Caco-2 (cell line): ENCODE results near the gene ASPN. TPM values are rescaled to one million over a fixed set of nuclear protein-coding genes. Genes with fewer than 3 reads are reported as not detected.

Source experiments
- BruUV-seq: library from RNA; stranded (reverse); fragments of 400-500 nt; replicated peaks from 2 replicates; lab custom pipeline; 2021; lab: Mats Ljungman, UMichigan
- CTCF ChIA-PET: fragments of 300-600 bp; sonication (Branson Sonifier 250); formaldehyde crosslinking; loops from one replicate; lab custom pipeline; 2022; ENCODE audit warnings: antibody characterized with exemption; lab: Charles Lee
- POLR2A ChIA-PET: fragments of 300-600 bp; sonication (Branson Sonifier 250); formaldehyde crosslinking; loops from one replicate; lab custom pipeline; 2022; ENCODE audit warnings: antibody characterized with exemption; lab: Charles Lee
- DNase-seq, 2 experiments: peaks; one replicate each; pipeline versions ENCODE4 v3.0.0 to v3.0.0-alpha.2; 2020 to 2022
- H3K27me3 ChIP-seq: replicated peaks from 2 replicates; pipeline ENCODE4 v1.6.0; 2011; ENCODE audit warnings: low read length; ENCODE audit not compliant: control insufficient read depth, insufficient read depth
- H3K36me3 ChIP-seq: 2 replicates; pipeline ENCODE4 v1.5.1; 2011; ENCODE audit warnings: low read length; ENCODE audit not compliant: control insufficient read depth, insufficient read depth
- H3K4me1 ChIP-seq: fragments of 250-450 bp; sonication (Bioruptor Pico); 2 replicates; pipeline ENCODE4 v1.5.1; 2020; ENCODE audit warnings: mild to moderate bottlenecking
- H3K4me3 ChIP-seq: 2 replicates; pipeline ENCODE4 v1.5.1; 2011; ENCODE audit warnings: low read depth, mild to moderate bottlenecking, control low read depth, low read length
- H3K9me3 ChIP-seq: fragments of 250-450 bp; sonication (Bioruptor Pico); 2 replicates; pipeline ENCODE4 v1.5.1; 2020; ENCODE audit warnings: mild to moderate bottlenecking, moderate library complexity
- H3K27ac Mint-ChIP-seq: one replicate; pipeline ENCODE4 v1.8.0; 2022; ENCODE audit warnings: mixed read lengths; ENCODE audit not compliant: unreplicated experiment
- H3K27me3 Mint-ChIP-seq: one replicate; pipeline ENCODE4 v1.8.0; 2022; ENCODE audit warnings: mixed read lengths; ENCODE audit not compliant: insufficient read depth, unreplicated experiment
- H3K36me3 Mint-ChIP-seq: one replicate; pipeline ENCODE4 v1.8.0; 2022; ENCODE audit warnings: mild to moderate bottlenecking, mixed read lengths; ENCODE audit not compliant: insufficient read depth, unreplicated experiment
- H3K4me1 Mint-ChIP-seq: one replicate; pipeline ENCODE4 v1.8.0; 2022; ENCODE audit warnings: low read depth, mixed read lengths; ENCODE audit not compliant: unreplicated experiment
- H3K4me3 Mint-ChIP-seq: one replicate; pipeline ENCODE4 v1.8.0; 2022; ENCODE audit warnings: mild to moderate bottlenecking, moderate library complexity, mixed read lengths; ENCODE audit not compliant: unreplicated experiment
- H3K9me3 Mint-ChIP-seq: one replicate; pipeline ENCODE4 v1.8.0; 2022; ENCODE audit warnings: mixed read lengths; ENCODE audit not compliant: unreplicated experiment
- intact Hi-C: fragments of 100-400 bp; cut with micrococcal nuclease; formaldehyde crosslinking; loops from one replicate; pipeline ENCODE4 v1.10.0; 2022; ENCODE audit not compliant: unreplicated experiment
- total RNA-seq: library from RNA; stranded (reverse); gene quantifications from 2 replicates; pipeline ENCODE4 v1.2.3, GENCODE V29; 2022
- TF ChIP-seq, protein P1 (sequence below), 2 experiments: fragments of 200-600 bp in 1 of 2; IDR thresholded peaks; 1 replicate in 1 of 2; 2 replicates in 1 of 2; pipeline versions ENCODE4 v1.5.1 to v1.8.0; 2011 to 2022; ENCODE audit warnings: antibody characterized with exemption in 1 of 2, control low read depth in 1 of 2, inconsistent platforms in 1 of 2, low read depth in 1 of 2, low read length in 1 of 2, mild to moderate bottlenecking in 1 of 2, moderate library complexity in 1 of 2; ENCODE audit not compliant: insufficient read depth in 1 of 2, severe bottlenecking in 1 of 2, unreplicated experiment in 1 of 2

The ASPN gene
- total RNA-seq, 1 experiment from 2014 or later, result not detected

- Mint-ChIP-seq H3K27me3 (no peaks in the 10 kb centered on the region), H3K9me3 (no peaks in the 10 kb centered on the region), H3K27ac (no peak overlapping the region), H3K36me3 (no peaks in the 10 kb centered on the region), H3K4me3 (no peak overlapping the region), H3K4me1 (no peaks in the 10 kb centered on the region)
- BruUV-seq, result no TSS peak
- Histone ChIP-seq H3K27me3 (no peaks in the 10 kb centered on the region), H3K9me3 (no peaks in the 10 kb centered on the region), H3K36me3 (no peaks in the 10 kb centered on the region), H3K4me3 (no peak overlapping the region), H3K4me1 (no peaks in the 10 kb centered on the region)
- ChIA-PET POLR2A (no interaction called here), CTCF (no interaction called here)
- intact Hi-C loops, result no loop called here
- DNase-seq, result no peak
- TF ChIP-seq, protein P1, sequence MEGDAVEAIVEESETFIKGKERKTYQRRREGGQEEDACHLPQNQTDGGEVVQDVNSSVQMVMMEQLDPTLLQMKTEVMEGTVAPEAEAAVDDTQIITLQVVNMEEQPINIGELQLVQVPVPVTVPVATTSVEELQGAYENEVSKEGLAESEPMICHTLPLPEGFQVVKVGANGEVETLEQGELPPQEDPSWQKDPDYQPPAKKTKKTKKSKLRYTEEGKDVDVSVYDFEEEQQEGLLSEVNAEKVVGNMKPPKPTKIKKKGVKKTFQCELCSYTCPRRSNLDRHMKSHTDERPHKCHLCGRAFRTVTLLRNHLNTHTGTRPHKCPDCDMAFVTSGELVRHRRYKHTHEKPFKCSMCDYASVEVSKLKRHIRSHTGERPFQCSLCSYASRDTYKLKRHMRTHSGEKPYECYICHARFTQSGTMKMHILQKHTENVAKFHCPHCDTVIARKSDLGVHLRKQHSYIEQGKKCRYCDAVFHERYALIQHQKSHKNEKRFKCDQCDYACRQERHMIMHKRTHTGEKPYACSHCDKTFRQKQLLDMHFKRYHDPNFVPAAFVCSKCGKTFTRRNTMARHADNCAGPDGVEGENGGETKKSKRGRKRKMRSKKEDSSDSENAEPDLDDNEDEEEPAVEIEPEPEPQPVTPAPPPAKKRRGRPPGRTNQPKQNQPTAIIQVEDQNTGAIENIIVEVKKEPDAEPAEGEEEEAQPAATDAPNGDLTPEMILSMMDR (IDR thresholded peaks at IDR 0.05; ENCODE audit: insufficient read depth in 1 of 2, low read depth in 1 of 2, low read length in 1 of 2, severe bottlenecking in 1 of 2, unreplicated experiment in 1 of 2), result no peak
Measured at GRCh38 chr9:92512622-92513021, 30.3 kb upstream of the ASPN start.

DNA sequence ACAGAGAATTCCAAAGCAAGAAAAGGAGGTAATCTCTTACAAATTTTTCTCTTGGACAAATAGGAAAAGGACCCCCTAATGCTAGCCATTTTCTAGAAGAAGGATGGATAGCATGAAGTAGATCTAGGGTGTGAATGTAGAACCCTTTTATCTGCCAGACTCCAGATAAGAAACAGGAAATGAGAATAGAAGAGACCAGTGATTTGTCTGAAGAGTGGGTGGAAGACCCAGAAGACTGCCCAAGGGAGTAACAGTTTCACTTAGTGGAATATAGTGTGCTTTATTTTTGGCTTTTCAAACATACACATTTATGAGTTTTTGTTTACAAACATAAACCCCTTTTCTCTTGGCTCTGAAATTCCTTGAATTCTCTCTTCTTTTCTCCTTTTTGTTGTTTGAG, 28.4 kb upstream of the ASPN start:
- Histone ChIP-seq H3K4me1 (no peaks in the 10 kb centered on the region), H3K4me3 (no peak overlapping the region), H3K36me3 (no peaks in the 10 kb centered on the region), H3K27me3 (no peaks in the 10 kb centered on the region), H3K9me3 (no peaks in the 10 kb centered on the region)
- TF ChIP-seq, protein P1 (IDR thresholded peaks at IDR 0.05; ENCODE audit: insufficient read depth in 1 of 2, low read depth in 1 of 2, low read length in 1 of 2, severe bottlenecking in 1 of 2, unreplicated experiment in 1 of 2), result no peak
- CTCF ChIA-PET, result no interaction called here
- POLR2A ChIA-PET, result no interaction called here
- intact Hi-C loops, result no loop called here
- H3K9me3 Mint-ChIP-seq, result no peaks in the 10 kb centered on the region
- DNase-seq, result no peak
- peaks cover 9% of the 10 kb centered on the region for H3K4me1 Mint-ChIP-seq
- H3K27me3 Mint-ChIP-seq, result no peaks in the 10 kb centered on the region
- no peak overlapping the region for H3K4me3 Mint-ChIP-seq
- H3K36me3 Mint-ChIP-seq, result no peaks in the 10 kb centered on the region
- no peak overlapping the region for H3K27ac Mint-ChIP-seq
- BruUV-seq, result no TSS peak

DNA sequence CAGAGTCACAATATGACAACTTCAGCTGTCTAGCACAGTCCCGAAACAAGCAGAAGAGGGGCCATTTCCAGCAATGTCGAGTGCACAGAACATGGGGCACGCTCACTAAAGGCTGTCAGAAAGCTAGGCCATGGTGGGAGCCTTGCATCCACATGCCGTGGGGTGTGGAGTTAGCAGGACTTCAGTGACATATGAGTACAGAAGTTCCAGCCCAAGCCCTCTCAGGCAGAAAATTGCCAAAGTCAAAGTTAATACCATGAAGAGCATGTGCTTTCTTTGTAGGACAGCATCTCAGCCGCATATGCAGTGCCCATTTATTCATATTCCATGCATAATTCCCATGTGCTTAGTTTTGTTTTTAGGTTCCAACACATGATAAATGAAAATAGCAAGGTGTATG, 26.7 kb upstream of the ASPN start:
- intact Hi-C loops, result no loop called here
- Mint-ChIP-seq H3K4me3 (no peak overlapping the region), H3K9me3 (no peaks in the 10 kb centered on the region), H3K27ac (no peak overlapping the region), H3K27me3 (no peaks in the 10 kb centered on the region), H3K36me3 (no peaks in the 10 kb centered on the region), H3K4me1 (peaks cover 11% of the 10 kb centered on the region)
- no TSS peak for BruUV-seq
- Histone ChIP-seq H3K27me3 (no peaks in the 10 kb centered on the region), H3K4me1 (no peaks in the 10 kb centered on the region), H3K9me3 (no peaks in the 10 kb centered on the region), H3K4me3 (no peak overlapping the region), H3K36me3 (no peaks in the 10 kb centered on the region)
- POLR2A ChIA-PET, result no interaction called here
- no peak for DNase-seq
- TF ChIP-seq, protein P1 (IDR thresholded peaks at IDR 0.05; ENCODE audit: insufficient read depth in 1 of 2, low read depth in 1 of 2, low read length in 1 of 2, severe bottlenecking in 1 of 2, unreplicated experiment in 1 of 2), result no peak
- CTCF ChIA-PET, result no interaction called here
